Osteocyte (in vitro differentiated cells): ENCODE measurements around the gene STRN3. TPM values are rescaled to one million over a fixed set of nuclear protein-coding genes. Genes with fewer than 3 reads are reported as not detected.
A peak's percentile ranks its signal among the peaks of the same experiment; 100 is the strongest.

ENCODE experiments used
- DNase-seq: peaks from one replicate; pipeline ENCODE4 v3.0.0; 2021; ENCODE audit warnings: mixed read lengths; ENCODE audit not compliant: unreplicated experiment; ENCODE audit errors: extremely low spot score
- H3K27ac Mint-ChIP-seq: one replicate; pipeline ENCODE4 v1.8.0; 2021; ENCODE audit warnings: mild to moderate bottlenecking, mixed read lengths; ENCODE audit not compliant: unreplicated experiment
- H3K27me3 Mint-ChIP-seq: one replicate; pipeline ENCODE4 v1.8.0; 2021; ENCODE audit warnings: mixed read lengths; ENCODE audit not compliant: unreplicated experiment
- H3K36me3 Mint-ChIP-seq: one replicate; pipeline ENCODE4 v1.8.0; 2021; ENCODE audit warnings: mixed read lengths; ENCODE audit not compliant: unreplicated experiment
- H3K4me1 Mint-ChIP-seq: one replicate; pipeline ENCODE4 v1.8.0; 2021; ENCODE audit warnings: mixed read lengths; ENCODE audit not compliant: unreplicated experiment
- H3K4me3 Mint-ChIP-seq: one replicate; pipeline ENCODE4 v1.8.0; 2021; ENCODE audit warnings: mild to moderate bottlenecking, moderate library complexity, mixed read lengths; ENCODE audit not compliant: unreplicated experiment
- H3K9me3 Mint-ChIP-seq: one replicate; pipeline ENCODE4 v1.8.0; 2021; ENCODE audit warnings: mixed read lengths; ENCODE audit not compliant: unreplicated experiment
- CTCF ChIP-seq: fragments of 200-600 bp; sonication (generic); IDR thresholded peaks from 2 replicates; pipeline ENCODE4 v1.5.0; 2021; ENCODE audit warnings: antibody characterized with exemption, mild to moderate bottlenecking, moderate library complexity
- long read RNA-seq: library from polyadenylated mRNA; unstranded; transcript quantifications from one replicate; pipeline ENCODE4 v2.0.0, GENCODE V29; 2021
- total RNA-seq: library from RNA; stranded (reverse); gene quantifications from 2 replicates; pipeline ENCODE4 v1.2.1, GENCODE V29; 2021

STRN3 gene
- 38.7 and 40.4 TPM in 2 replicates for total RNA-seq
- long read RNA-seq, partial matches to known transcripts = 1 of 2 reads
- long read RNA-seq, other reads (novel, unspliced or antisense) = 1 of 2 reads

- Mint-ChIP-seq H3K36me3 (peaks cover 7% of the 10 kb centered on the region), H3K27me3 (no peaks in the 10 kb centered on the region), H3K9me3 (no peaks in the 10 kb centered on the region), H3K27ac (peak within 1 kb of the TSS; percentile 97), H3K4me1 (peaks cover 34% of the 10 kb centered on the region), H3K4me3 (peak within 1 kb of the TSS; percentile 89)
- DNase-seq = no peak
- no peak for TF ChIP-seq CTCF
Measured at GRCh38 chr14:31026077-31026449, at the start of gene STRN3. Gene STRN3 (minus strand): TSS chr14:31026379. CDS start chr14:31026185, 194 bp downstream.

- Mint-ChIP-seq H3K9me3 (peaks cover 5% of the 10 kb centered on the region), H3K4me3 (no peak overlapping the region), H3K27me3 (no peaks in the 10 kb centered on the region), H3K4me1 (peaks cover 12% of the 10 kb centered on the region), H3K36me3 (peaks cover 13% of the 10 kb centered on the region), H3K27ac (no peak overlapping the region)
- no peak for TF ChIP-seq CTCF
- no peak for DNase-seq
Measured at GRCh38 chr14:31075144-31075543, 49.0 kb upstream of the STRN3 start.

- peaks cover 5% of the 10 kb centered on the region for H3K4me1 Mint-ChIP-seq
Measured at GRCh38 chr14:31071151-31071550, 45.0 kb upstream of the STRN3 start.

GRCh38 chr14:31070431-31070830 lies 44.3 kb upstream of the STRN3 start:
- Mint-ChIP-seq H3K36me3 (peaks cover 13% of the 10 kb centered on the region), H3K27me3 (no peaks in the 10 kb centered on the region), H3K4me3 (no peak overlapping the region), H3K9me3 (peaks cover 5% of the 10 kb centered on the region), H3K27ac (no peak overlapping the region), H3K4me1 (peaks cover 7% of the 10 kb centered on the region)
- no peak for TF ChIP-seq CTCF
- DNase-seq = no peak

More at GRCh38 chr14:31071151-31071550, 45.0 kb upstream of the STRN3 start:
- H3K36me3 Mint-ChIP-seq = peaks cover 13% of the 10 kb centered on the region
- H3K4me3 Mint-ChIP-seq = no peak overlapping the region
- no peak for TF ChIP-seq CTCF
- no peaks in the 10 kb centered on the region for H3K27me3 Mint-ChIP-seq
- no peak for DNase-seq
- peaks cover 5% of the 10 kb centered on the region for H3K9me3 Mint-ChIP-seq
- no peak overlapping the region for H3K27ac Mint-ChIP-seq

- H3K4me3 Mint-ChIP-seq = no peak overlapping the region
- no peak overlapping the region for H3K27ac Mint-ChIP-seq
- no peak for TF ChIP-seq CTCF
- H3K27me3 Mint-ChIP-seq = no peaks in the 10 kb centered on the region
- peaks cover 7% of the 10 kb centered on the region for H3K4me1 Mint-ChIP-seq
- DNase-seq = no peak
- peaks cover 8% of the 10 kb centered on the region for H3K36me3 Mint-ChIP-seq
- H3K9me3 Mint-ChIP-seq = no peaks in the 10 kb centered on the region
Measured at GRCh38 chr14:31069343-31069742, 43.2 kb upstream of the STRN3 start.
